GM20431 (cell line): ENCODE measurements around the gene LYZ.
"Not testable (repeated sequence)": the region's sequence is repeated elsewhere in the genome, so short reads cannot be mapped to it uniquely, and the experiment has no call there.

Experiments
- in situ Hi-C: fragments of 300-500 bp; cut with MseI, MboI; formaldehyde crosslinking; loops from one replicate; pipeline ENCODE4 v1.15.0; 2020; ENCODE audit warnings: low sequenced_read_pairs; ENCODE audit not compliant: unreplicated experiment

LYZ gene

GRCh38 chr12:69348162-69348938, at the start of gene LYZ:
TSS of gene LYZ (plus strand) at chr12:69348381. CDS start at chr12:69348409, 28 bp downstream.
- in situ Hi-C loops = loop anchor here (10.0 kb wide), 1 partner anchor 296 kb away; no protein-coding TSS in a partner anchor

- in situ Hi-C loops = no loop called here
Measured at GRCh38 chr12:69298947-69299346, 49.2 kb upstream of the LYZ start.

GRCh38 chr12:69304284-69304683, 43.9 kb upstream of the LYZ start:
- in situ Hi-C loops = no loop called here

GRCh38 chr12:69309461-69309860, 38.7 kb upstream of the LYZ start:
- in situ Hi-C loops = no loop called here

GRCh38 chr12:69313209-69313608, 35.0 kb upstream of the LYZ start:
- in situ Hi-C loops = no loop called here

- in situ Hi-C loops = not testable (repeated sequence)
Measured at GRCh38 chr12:69316784-69317183, 31.4 kb upstream of the LYZ start.

GRCh38 chr12:69317233-69317632, 30.9 kb upstream of the LYZ start:
- in situ Hi-C loops = not testable (repeated sequence)

- in situ Hi-C loops = no loop called here
Measured at GRCh38 chr12:69318225-69318624, 30.0 kb upstream of the LYZ start.

GRCh38 chr12:69321351-69321750, 26.8 kb upstream of the LYZ start:
- in situ Hi-C loops = no loop called here

- in situ Hi-C loops = no loop called here
Measured at GRCh38 chr12:69324797-69325466, 23.2 kb upstream of the LYZ start.

GRCh38 chr12:69328426-69328825, 19.8 kb upstream of the LYZ start:
- in situ Hi-C loops = no loop called here

- in situ Hi-C loops = no loop called here
Measured at GRCh38 chr12:69329669-69330428, 18.3 kb upstream of the LYZ start.

GRCh38 chr12:69330475-69331473, 17.4 kb upstream of the LYZ start:
- in situ Hi-C loops = no loop called here

GRCh38 chr12:69331519-69331908, 16.7 kb upstream of the LYZ start:
- in situ Hi-C loops = no loop called here

GRCh38 chr12:69331909-69332684, 16.1 kb upstream of the LYZ start:
- in situ Hi-C loops = no loop called here

GRCh38 chr12:69332815-69333358, 15.3 kb upstream of the LYZ start:
- in situ Hi-C loops = no loop called here

- in situ Hi-C loops = no loop called here
Measured at GRCh38 chr12:69334158-69334557, 14.0 kb upstream of the LYZ start.

GRCh38 chr12:69337311-69338090, 10.7 kb upstream of the LYZ start:
- in situ Hi-C loops = no loop called here
